Measurements from ENCODE around the gene RPS3. TPM values are rescaled to one million over a fixed set of nuclear protein-coding genes. Genes with fewer than 3 reads are reported as not detected.

Gene RPS3
- 2,115 TPM for total RNA-seq

DNA sequence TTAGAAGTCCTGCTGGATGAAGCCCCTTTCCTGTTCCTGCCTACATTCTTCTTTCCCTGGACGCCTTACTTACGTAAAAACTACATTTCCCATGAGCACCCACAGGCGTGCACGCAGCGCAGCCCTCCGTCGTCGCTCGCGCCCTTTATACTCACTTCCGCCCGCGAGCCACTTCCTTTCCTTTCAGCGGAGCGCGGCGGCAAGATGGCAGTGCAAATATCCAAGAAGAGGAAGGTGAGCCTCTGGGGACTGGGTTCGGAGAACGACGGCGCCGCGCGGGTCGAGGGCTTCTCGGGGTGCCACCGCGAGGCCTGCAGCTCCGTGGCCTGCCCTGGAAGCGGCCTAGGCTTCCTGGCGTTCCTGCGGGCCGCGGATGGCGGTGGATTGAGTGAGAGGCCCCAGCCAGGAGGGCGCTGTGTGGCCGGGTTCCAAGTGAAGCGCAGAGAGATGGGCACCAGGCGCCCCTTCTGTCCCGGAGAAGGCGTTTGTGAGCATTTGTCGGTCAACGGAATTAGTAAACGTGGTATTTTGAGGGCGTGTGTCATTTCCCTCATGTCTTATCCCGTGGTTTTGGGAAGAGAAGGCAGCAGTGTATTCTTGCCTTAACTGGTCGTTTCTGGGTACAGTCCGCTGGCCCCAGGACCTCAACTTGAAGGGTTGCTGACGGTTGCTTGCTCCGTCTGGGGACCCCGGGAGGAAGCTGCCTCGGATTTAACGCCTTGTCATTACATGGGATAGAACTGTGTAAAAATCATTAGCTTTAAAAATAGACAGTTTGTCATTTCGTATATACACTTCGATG is at the start of gene RPS3:
RPS3 (plus strand) TSS at position 175 of the 802 bp plus-strand sequence; CDS start at position 205, 30 bp downstream.
- H3K9ac ChIP-seq (ENCODE audit: low read depth in 1 of 3, low read length in 3 of 3): peak within 1 kb of the TSS; percentile 91 to 94 (median 92)
- peak within 1 kb of the TSS; percentile 92 for H3K27ac ChIP-seq (ENCODE audit: low read depth, low read length)
- peaks cover 24 to 39% (median 27%) of the 10 kb centered on the region in 3 donors for H3K4me1 ChIP-seq (ENCODE audit: control insufficient read depth in 3 of 3, insufficient read depth in 3 of 3, low read length in 3 of 3)
- H3K4me3 ChIP-seq (ENCODE audit: low read length in 3 of 3): peak within 1 kb of the TSS; percentile 88 to 94 (median 93)
- peaks cover 24 to 35% (median 33%) of the 10 kb centered on the region in 3 donors for H3K36me3 ChIP-seq (ENCODE audit: control insufficient read depth in 3 of 3, insufficient read depth in 3 of 3, low read length in 3 of 3)
- H3K9me3 ChIP-seq (ENCODE audit: control insufficient read depth in 3 of 3, low read length in 3 of 3): no peaks in the 10 kb centered on the region
- no peaks in the 10 kb centered on the region for H3K27me3 ChIP-seq (ENCODE audit: control insufficient read depth in 3 of 3, insufficient read depth in 3 of 3, low read length in 3 of 3)

DNA sequence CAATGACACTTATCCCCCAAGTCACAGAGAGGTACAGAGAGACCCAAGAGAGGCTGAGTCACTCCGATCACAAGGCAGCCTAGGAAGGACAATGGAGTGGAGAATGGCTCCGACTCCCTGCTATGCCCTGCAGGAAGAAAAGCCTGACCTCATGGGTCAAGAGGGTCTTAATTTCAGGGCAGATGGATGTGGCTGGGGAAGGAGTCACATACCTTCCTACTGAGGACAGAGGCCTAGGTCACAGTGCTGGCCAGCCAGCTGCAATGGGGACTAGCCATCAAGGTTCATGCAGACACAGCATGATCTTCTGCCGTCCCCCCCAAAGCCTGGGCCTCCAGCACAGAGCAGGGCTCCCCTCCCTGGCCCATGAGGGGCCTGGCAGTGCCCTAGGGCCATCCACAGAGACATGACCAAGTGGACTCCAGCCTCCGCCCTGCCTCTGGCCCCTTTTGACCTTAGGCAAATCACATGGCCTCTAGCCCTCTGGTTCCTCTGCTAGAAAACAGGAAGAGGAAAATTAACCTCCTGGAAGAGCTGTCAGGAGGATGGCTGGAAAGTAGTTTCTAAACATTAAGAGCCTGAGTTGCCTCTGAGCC is 49.7 kb upstream of the RPS3 start:
- H3K36me3 ChIP-seq (ENCODE audit: control insufficient read depth in 3 of 3, insufficient read depth in 3 of 3, low read length in 3 of 3): peaks cover 0 to 2% (median 0%) of the 10 kb centered on the region in 3 donors
- peaks cover 57 to 64% (median 60%) of the 10 kb centered on the region in 3 donors for H3K4me1 ChIP-seq (ENCODE audit: control insufficient read depth in 3 of 3, insufficient read depth in 3 of 3, low read length in 3 of 3)
- peaks cover 0 to 4% (median 3%) of the 10 kb centered on the region in 3 donors for H3K27me3 ChIP-seq (ENCODE audit: control insufficient read depth in 3 of 3, insufficient read depth in 3 of 3, low read length in 3 of 3)
- peak overlapping the region in 2 of 3 donors; percentile 43 to 83 for H3K9ac ChIP-seq (ENCODE audit: low read depth in 1 of 3, low read length in 3 of 3)
- no peaks in the 10 kb centered on the region for H3K9me3 ChIP-seq (ENCODE audit: control insufficient read depth in 3 of 3, low read length in 3 of 3)
- peak overlapping the region; percentile 69 for H3K27ac ChIP-seq (ENCODE audit: low read depth, low read length)
- peak overlapping the region; percentile 23 to 92 (median 73) for H3K4me3 ChIP-seq (ENCODE audit: low read length in 3 of 3)

DNA sequence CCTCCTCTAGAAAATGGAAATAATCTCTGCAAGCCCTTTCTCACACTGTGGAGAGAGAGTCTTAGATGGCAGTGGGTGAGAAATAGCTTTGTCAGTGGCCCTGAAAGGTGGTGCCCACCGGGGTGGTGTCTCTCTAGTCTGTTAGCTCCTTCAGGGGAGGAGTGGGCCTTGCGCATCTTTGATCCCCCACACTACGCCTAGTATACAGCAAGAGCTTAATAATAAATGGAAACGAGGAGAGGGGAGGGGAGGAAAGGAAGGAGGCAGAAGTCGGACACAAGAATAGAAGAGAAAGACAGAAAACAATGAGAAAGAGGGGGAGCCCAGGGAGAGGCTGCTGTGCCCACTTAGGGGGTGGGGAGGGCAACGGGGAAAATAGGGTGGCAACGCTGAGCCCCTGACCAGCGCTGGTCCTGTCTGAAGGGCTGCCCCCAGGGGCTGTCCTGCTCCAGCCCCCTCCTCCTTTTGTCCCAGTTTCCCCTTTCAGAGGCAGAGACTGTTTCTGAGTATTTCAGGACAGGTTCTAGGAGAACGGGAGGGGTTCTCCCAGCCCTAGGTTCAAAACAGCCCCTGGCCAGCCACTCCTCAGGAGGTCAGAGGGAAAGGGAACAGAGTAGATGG is 49.1 kb upstream of the RPS3 start:
- Histone ChIP-seq H3K4me1 (ENCODE audit: control insufficient read depth in 3 of 3, insufficient read depth in 3 of 3, low read length in 3 of 3) (peaks cover 53 to 59% (median 55%) of the 10 kb centered on the region in 3 donors), H3K4me3 (ENCODE audit: low read length in 3 of 3) (peak overlapping the region; percentile 71 to 92 (median 73)), H3K27me3 (ENCODE audit: control insufficient read depth in 3 of 3, insufficient read depth in 3 of 3, low read length in 3 of 3) (peaks cover 0 to 4% (median 3%) of the 10 kb centered on the region in 3 donors), H3K9ac (ENCODE audit: low read depth in 1 of 3, low read length in 3 of 3) (peak overlapping the region; percentile 43 to 83 (median 57)), H3K36me3 (ENCODE audit: control insufficient read depth in 3 of 3, insufficient read depth in 3 of 3, low read length in 3 of 3) (no peaks in the 10 kb centered on the region), H3K9me3 (ENCODE audit: control insufficient read depth in 3 of 3, low read length in 3 of 3) (no peaks in the 10 kb centered on the region), H3K27ac (ENCODE audit: low read depth, low read length) (peak overlapping the region; percentile 69)

DNA sequence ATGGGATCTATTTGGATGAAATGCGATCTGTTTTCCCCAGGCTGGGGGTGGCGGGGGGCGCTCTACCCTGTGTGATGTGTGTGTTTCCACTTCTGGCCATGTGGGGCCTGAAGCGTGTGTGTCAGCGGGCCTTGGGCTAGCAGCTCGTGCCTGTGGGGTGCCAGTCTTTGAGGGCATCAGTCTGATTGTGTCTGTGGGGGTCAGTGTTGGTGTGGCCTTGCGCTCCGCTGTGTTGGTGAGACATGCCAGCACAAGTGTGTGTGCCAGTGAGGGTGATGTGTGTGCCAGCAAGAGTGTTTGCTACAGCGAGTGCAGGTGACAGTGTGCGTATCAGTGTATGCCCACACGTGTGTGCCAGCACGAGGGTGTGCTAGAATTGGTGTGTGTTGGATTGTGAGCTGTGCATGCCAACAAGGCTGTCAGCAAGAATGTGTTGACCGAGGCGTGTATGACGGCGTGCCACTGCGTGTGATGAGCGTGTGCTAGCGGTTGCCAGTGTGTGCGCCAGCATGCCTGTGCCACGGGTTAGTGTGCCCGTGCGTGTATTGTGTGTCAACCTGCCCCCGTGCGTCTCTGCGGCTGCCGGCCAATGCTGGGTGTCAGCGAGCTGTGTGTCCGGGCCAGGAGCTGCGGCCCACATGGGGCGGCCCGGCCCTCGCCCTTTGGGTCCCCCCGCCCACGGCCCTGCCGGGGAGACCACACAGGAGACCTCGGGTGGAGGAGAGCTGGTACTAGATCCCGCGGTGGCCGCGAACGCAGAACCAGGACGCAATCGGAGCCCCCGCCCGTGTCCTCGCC is 48.4 kb upstream of the RPS3 start:
- Histone ChIP-seq H3K9ac (ENCODE audit: low read depth in 1 of 3, low read length in 3 of 3) (peak overlapping the region; percentile 57 to 83 (median 65)), H3K36me3 (ENCODE audit: control insufficient read depth in 3 of 3, insufficient read depth in 3 of 3, low read length in 3 of 3) (no peaks in the 10 kb centered on the region), H3K27me3 (ENCODE audit: control insufficient read depth in 3 of 3, insufficient read depth in 3 of 3, low read length in 3 of 3) (peaks cover 0 to 4% (median 3%) of the 10 kb centered on the region in 3 donors), H3K9me3 (ENCODE audit: control insufficient read depth in 3 of 3, low read length in 3 of 3) (no peaks in the 10 kb centered on the region), H3K4me1 (ENCODE audit: control insufficient read depth in 3 of 3, insufficient read depth in 3 of 3, low read length in 3 of 3) (peaks cover 49 to 57% (median 50%) of the 10 kb centered on the region in 3 donors), H3K27ac (ENCODE audit: low read depth, low read length) (peak overlapping the region; percentile 69), H3K4me3 (ENCODE audit: low read length in 3 of 3) (peak overlapping the region; percentile 71 to 92 (median 73))

DNA sequence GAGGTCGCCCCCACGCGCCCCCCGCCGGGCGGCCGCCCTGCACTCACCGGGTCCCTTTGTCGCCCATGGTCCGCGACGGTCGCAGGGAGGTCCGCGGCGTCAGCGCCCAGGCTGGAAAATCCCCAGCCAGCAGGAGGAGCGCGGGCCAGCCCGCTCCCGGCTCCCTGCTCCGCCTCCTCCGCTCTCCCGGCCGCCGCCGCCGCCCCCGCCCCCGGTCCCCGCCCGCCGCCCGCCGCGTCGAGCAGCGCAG is 47.9 kb upstream of the RPS3 start, which contains the start of gene ARRB1:
ARRB1 (minus strand) TSS at position 121 of the 250 bp plus-strand sequence; CDS start at position 67, 54 bp downstream.
- H3K9me3 ChIP-seq (ENCODE audit: control insufficient read depth in 3 of 3, low read length in 3 of 3): no peaks in the 10 kb centered on the region
- peak within 1 kb of the TSS; percentile 71 to 92 (median 73) for H3K4me3 ChIP-seq (ENCODE audit: low read length in 3 of 3)
- peaks cover 44 to 52% (median 49%) of the 10 kb centered on the region in 3 donors for H3K4me1 ChIP-seq (ENCODE audit: control insufficient read depth in 3 of 3, insufficient read depth in 3 of 3, low read length in 3 of 3)

DNA sequence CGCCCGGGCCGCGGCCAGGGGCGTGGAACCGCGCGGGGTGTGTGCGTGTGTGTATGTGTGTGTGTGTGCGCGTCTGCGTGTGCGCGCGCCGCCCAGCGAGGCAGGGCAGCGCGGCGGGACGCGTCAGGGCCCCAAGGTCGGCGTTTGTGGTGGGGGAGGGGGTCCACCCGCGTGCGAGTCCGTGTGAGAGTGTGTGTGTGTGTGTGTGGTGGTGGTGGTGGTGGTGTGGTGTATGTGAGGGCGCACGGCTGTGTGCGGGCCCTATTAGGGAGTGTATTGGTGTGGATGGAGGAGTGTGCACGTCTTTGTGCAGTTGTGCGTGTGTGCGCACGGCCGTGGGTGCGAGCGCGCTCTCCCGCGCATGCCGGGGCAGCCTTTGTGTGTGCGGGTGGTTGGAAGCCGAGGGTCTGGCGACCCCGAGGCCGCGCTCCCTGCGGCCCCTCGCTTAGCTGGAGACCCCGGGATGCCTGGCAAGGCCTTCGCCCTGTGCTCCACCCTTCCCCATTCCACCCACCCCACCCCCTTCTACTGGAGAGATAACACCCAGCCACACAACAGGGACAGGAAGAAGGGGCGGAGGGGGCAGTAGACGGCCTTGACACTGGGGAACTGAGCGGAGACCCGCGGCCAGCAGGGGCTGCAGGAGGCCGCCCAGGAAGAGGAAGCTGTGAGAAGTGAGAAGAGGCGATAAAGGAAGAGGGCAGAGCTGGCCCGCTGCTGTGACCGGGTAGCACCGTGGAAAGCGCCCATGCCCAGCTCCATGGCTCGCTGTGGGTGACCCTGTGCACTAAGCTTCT is 47.3 kb upstream of the RPS3 start:
- H3K4me1 ChIP-seq (ENCODE audit: control insufficient read depth in 3 of 3, insufficient read depth in 3 of 3, low read length in 3 of 3): peaks cover 39 to 47% (median 46%) of the 10 kb centered on the region in 3 donors
- no peaks in the 10 kb centered on the region for H3K36me3 ChIP-seq (ENCODE audit: control insufficient read depth in 3 of 3, insufficient read depth in 3 of 3, low read length in 3 of 3)
- peak overlapping the region; percentile 67 to 73 (median 71) for H3K4me3 ChIP-seq (ENCODE audit: low read length in 3 of 3)
- no peaks in the 10 kb centered on the region for H3K9me3 ChIP-seq (ENCODE audit: control insufficient read depth in 3 of 3, low read length in 3 of 3)
- H3K27ac ChIP-seq (ENCODE audit: low read depth, low read length): no peak overlapping the region
- H3K9ac ChIP-seq (ENCODE audit: low read depth in 1 of 3, low read length in 3 of 3): peak overlapping the region; percentile 38 to 72 (median 65)
- peaks cover 0 to 9% (median 3%) of the 10 kb centered on the region in 3 donors for H3K27me3 ChIP-seq (ENCODE audit: control insufficient read depth in 3 of 3, insufficient read depth in 3 of 3, low read length in 3 of 3)

More for the DNA sequence above, 47.9 kb upstream of the RPS3 start, which contains the start of gene ARRB1:
- Histone ChIP-seq H3K36me3 (ENCODE audit: control insufficient read depth in 3 of 3, insufficient read depth in 3 of 3, low read length in 3 of 3) (no peaks in the 10 kb centered on the region), H3K27me3 (ENCODE audit: control insufficient read depth in 3 of 3, insufficient read depth in 3 of 3, low read length in 3 of 3) (peaks cover 0 to 6% (median 3%) of the 10 kb centered on the region in 3 donors), H3K9ac (ENCODE audit: low read depth in 1 of 3, low read length in 3 of 3) (peak within 1 kb of the TSS; percentile 57 to 83 (median 65)), H3K27ac (ENCODE audit: low read depth, low read length) (peak within 1 kb of the TSS; percentile 69)

DNA sequence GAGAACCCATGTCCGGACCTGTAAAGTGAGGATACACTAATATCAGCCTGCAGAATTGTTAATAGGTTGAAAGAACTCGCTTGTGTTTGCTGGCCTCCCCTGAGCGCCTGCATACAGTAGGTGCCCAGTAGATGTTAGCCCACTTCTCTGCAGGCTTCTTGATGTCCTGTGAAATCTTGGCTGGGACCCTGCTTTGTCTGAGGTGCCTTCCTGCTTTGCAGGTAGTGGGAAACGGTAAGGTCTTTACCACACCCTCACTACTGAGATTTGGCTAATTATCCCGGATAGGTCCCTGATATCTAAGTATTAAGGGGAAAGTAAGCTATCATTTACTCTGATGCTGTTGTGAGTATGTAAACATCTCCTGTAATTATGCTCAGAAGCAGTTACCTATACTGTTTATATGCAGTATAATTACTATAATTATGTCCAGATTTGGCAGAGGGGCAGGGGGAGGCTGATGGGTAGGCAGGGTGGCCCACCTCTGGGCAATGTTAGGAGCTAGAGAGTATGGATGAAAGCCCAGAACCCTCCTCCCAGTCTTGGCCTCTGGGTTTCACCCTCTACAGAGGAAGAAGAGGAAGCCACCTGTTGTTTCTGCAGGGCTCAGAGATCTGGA is 46.6 kb upstream of the RPS3 start:
- H3K9ac ChIP-seq (ENCODE audit: low read depth in 1 of 3, low read length in 3 of 3): peak overlapping the region in 1 of 3 donors; percentile 72
- H3K4me1 ChIP-seq (ENCODE audit: control insufficient read depth in 3 of 3, insufficient read depth in 3 of 3, low read length in 3 of 3): peaks cover 31 to 40% (median 39%) of the 10 kb centered on the region in 3 donors
- H3K27ac ChIP-seq (ENCODE audit: low read depth, low read length): no peak overlapping the region

DNA sequence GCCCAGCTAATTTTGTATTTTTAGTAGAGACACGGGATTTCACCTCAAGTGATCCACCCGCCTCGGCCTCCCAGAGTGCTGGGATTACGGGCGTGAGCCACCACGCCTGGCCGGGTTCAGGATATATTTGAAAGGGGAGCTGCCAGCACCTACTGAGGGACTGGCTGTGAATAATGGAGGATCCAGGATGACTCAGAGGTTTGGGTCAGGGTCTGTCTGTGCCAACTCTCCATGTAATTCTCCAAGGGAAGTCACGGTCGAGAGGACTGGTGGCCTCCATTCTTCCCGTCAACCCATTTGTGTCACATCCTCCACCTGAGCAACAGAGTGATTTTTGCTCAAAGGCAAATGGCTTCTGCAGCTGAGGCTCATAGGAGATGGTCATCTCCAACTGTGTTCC is 44.3 kb upstream of the RPS3 start:
- Histone ChIP-seq H3K27ac (ENCODE audit: low read depth, low read length) (no peak overlapping the region), H3K9ac (ENCODE audit: low read depth in 1 of 3, low read length in 3 of 3) (no peak overlapping the region), H3K9me3 (ENCODE audit: control insufficient read depth in 3 of 3, low read length in 3 of 3) (no peaks in the 10 kb centered on the region), H3K27me3 (ENCODE audit: control insufficient read depth in 3 of 3, insufficient read depth in 3 of 3, low read length in 3 of 3) (peaks cover 0 to 9% (median 3%) of the 10 kb centered on the region in 3 donors), H3K4me3 (ENCODE audit: low read length in 3 of 3) (no peak overlapping the region), H3K4me1 (ENCODE audit: control insufficient read depth in 3 of 3, insufficient read depth in 3 of 3, low read length in 3 of 3) (peaks cover 10 to 20% (median 16%) of the 10 kb centered on the region in 3 donors), H3K36me3 (ENCODE audit: control insufficient read depth in 3 of 3, insufficient read depth in 3 of 3, low read length in 3 of 3) (no peaks in the 10 kb centered on the region)

More for the DNA sequence above, 46.6 kb upstream of the RPS3 start:
- peaks cover 0 to 9% (median 3%) of the 10 kb centered on the region in 3 donors for H3K27me3 ChIP-seq (ENCODE audit: control insufficient read depth in 3 of 3, insufficient read depth in 3 of 3, low read length in 3 of 3)
- peak overlapping the region; percentile 67 to 73 (median 71) for H3K4me3 ChIP-seq (ENCODE audit: low read length in 3 of 3)
- H3K36me3 ChIP-seq (ENCODE audit: control insufficient read depth in 3 of 3, insufficient read depth in 3 of 3, low read length in 3 of 3): no peaks in the 10 kb centered on the region
- no peaks in the 10 kb centered on the region for H3K9me3 ChIP-seq (ENCODE audit: control insufficient read depth in 3 of 3, low read length in 3 of 3)

All from skeletal muscle tissue (tissue), 4 donors.